GM21390 (cell line): ENCODE measurements around the gene BTBD16.

ENCODE experiments used
- ATAC-seq: cut with Tn5 transposase; IDR thresholded peaks from one replicate; pipeline ENCODE4 v1.9.1; 2021; ENCODE audit not compliant: unreplicated experiment

Gene BTBD16

GRCh38 chr10:122368502-122369254, 97.6 kb downstream of the BTBD16 start:
- ATAC-seq: no peak

GRCh38 chr10:122373108-122373507, 102.0 kb downstream of the BTBD16 start:
- no peak for ATAC-seq

GRCh38 chr10:122373721-122374120, 102.6 kb downstream of the BTBD16 start:
- no peak for ATAC-seq

GRCh38 chr10:122374237-122374858, 103.3 kb downstream of the BTBD16 start, which contains the start of gene PLEKHA1:
Gene PLEKHA1, plus strand, starts transcription at chr10:122374708. Its CDS starts 18,493 bp downstream, at chr10:122393201.
- peak; percentile 87 for ATAC-seq

GRCh38 chr10:122374859-122375678, 104.0 kb downstream of the BTBD16 start:
- ATAC-seq: peak; percentile 58

GRCh38 chr10:122375679-122376160, 104.6 kb downstream of the BTBD16 start:
- ATAC-seq: no peak

GRCh38 chr10:122376364-122376961, 105.4 kb downstream of the BTBD16 start:
- no peak for ATAC-seq

- no peak for ATAC-seq
Measured at GRCh38 chr10:122379041-122379440, 107.9 kb downstream of the BTBD16 start.

- ATAC-seq: no peak
Measured at GRCh38 chr10:122379537-122379936, 108.4 kb downstream of the BTBD16 start.

GRCh38 chr10:122380703-122381102, 109.6 kb downstream of the BTBD16 start:
- ATAC-seq: no peak

GRCh38 chr10:122381680-122382079, 110.6 kb downstream of the BTBD16 start:
- no peak for ATAC-seq

- ATAC-seq: no peak
Measured at GRCh38 chr10:122386514-122386913, 115.4 kb downstream of the BTBD16 start.

- no peak for ATAC-seq
Measured at GRCh38 chr10:122387572-122387971, 116.5 kb downstream of the BTBD16 start.
